Measurements from ENCODE around the gene METTL2A.
"Not testable (repeated sequence)": the region's sequence is repeated elsewhere in the genome, so short reads cannot be mapped to it uniquely, and the experiment has no call there.

METTL2A gene, protein sequence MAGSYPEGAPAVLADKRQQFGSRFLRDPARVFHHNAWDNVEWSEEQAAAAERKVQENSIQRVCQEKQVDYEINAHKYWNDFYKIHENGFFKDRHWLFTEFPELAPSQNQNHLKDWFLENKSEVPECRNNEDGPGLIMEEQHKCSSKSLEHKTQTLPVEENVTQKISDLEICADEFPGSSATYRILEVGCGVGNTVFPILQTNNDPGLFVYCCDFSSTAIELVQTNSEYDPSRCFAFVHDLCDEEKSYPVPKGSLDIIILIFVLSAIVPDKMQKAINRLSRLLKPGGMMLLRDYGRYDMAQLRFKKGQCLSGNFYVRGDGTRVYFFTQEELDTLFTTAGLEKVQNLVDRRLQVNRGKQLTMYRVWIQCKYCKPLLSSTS
- 9.7 to 14.1 (median 14.0) reads per million in 3 donors for total RNA-seq

DNA sequence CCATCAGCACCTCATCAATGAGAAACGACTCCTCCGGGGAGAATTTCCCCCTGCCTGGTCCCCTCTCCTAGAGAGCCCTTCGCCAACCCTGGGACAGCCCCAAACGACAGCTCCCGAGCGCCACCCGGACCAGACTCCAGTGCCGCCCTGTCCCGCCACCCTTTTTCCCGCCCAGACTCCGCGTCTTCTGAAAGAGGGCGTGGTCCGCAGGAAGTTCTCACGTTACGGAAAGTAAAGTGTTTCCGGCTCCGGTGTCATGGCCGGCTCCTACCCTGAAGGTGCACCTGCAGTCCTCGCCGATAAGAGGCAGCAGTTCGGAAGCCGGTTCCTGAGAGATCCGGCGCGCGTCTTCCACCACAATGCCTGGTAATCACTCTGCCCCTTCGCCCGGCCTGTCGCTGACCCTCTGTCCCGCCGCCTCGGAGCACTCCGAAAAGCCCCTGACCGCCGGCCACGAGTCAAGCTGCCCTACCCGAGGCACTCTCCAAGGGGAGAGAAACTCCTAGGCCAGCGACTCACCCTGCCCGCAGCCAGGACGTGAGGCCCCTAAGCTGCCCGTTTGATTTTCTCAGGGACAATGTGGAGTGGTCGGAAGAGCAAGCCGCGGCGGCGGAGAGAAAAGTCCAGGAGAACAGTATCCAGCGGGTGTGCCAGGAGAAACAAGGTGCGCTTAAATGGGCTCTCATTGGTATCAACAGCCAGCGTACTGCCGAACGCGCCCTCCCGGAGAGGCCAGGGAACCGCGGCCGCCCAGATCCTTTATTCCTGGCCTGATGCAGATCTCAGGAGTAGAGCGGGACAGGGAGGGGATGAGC lies at the start of gene METTL2A:
METTL2A (plus strand) TSS at position 251 of the 815 bp plus-strand sequence; CDS start at position 257, 6 bp downstream.
- H3K27me3 ChIP-seq (replicated peaks; ENCODE audit: control insufficient read depth, insufficient read depth, low read length, poor library complexity, severe bottlenecking); H3K4me1 ChIP-seq (ENCODE audit: control insufficient read depth, insufficient read depth, low read length, poor library complexity, severe bottlenecking); H3K36me3 ChIP-seq (ENCODE audit: control insufficient read depth, insufficient read depth, low read length); H3K9me3 ChIP-seq (ENCODE audit: control insufficient read depth, low read length): not testable (repeated sequence)
- DNase-seq: peak; percentile 72 to 82 (median 77)
- peak within 1 kb of the TSS; percentile 62 for H3K27ac ChIP-seq (ENCODE audit: insufficient read depth, low read length, poor library complexity, severe bottlenecking)
- H3K4me3 ChIP-seq (ENCODE audit: insufficient read depth, low read depth, low read length, poor library complexity, severe bottlenecking): peak within 1 kb of the TSS; percentile 75

DNA sequence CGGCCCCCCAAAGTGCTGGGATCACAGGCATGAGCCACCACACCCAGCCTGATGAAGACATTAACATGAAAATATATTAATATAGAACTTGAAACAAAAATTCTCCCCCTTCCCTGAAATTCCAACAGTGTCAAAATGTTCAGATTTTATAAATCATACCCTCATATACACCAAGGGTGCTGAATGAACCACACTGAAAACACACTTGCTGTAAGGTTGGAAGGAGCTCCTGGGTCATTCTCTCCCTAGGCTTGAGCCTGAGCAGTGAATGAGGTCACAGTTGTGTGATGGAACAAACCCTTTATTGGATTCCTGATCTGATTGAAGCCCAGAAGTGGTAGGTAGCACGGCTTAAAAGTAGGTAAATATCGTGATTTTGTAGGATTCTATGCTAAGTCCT lies 43.4 kb upstream of the METTL2A start, which contains the start of gene EFCAB3:
EFCAB3 (plus strand) TSS at position 301 of the 400 bp plus-strand sequence. CDS start 2,427 bp downstream, outside the sequence.
- H3K27ac ChIP-seq (ENCODE audit: insufficient read depth, low read length, poor library complexity, severe bottlenecking): no peak within 1 kb of the TSS
- H3K36me3 ChIP-seq (ENCODE audit: control insufficient read depth, insufficient read depth, low read length): no peaks in the 10 kb centered on the region
- H3K4me3 ChIP-seq (ENCODE audit: insufficient read depth, low read depth, low read length, poor library complexity, severe bottlenecking): no peak within 1 kb of the TSS
- H3K9me3 ChIP-seq (ENCODE audit: control insufficient read depth, low read length): no peaks in the 10 kb centered on the region
- no peaks in the 10 kb centered on the region for H3K4me1 ChIP-seq (ENCODE audit: control insufficient read depth, insufficient read depth, low read length, poor library complexity, severe bottlenecking)
- DNase-seq: no peak
- H3K27me3 ChIP-seq (replicated peaks; ENCODE audit: control insufficient read depth, insufficient read depth, low read length, poor library complexity, severe bottlenecking): no peaks in the 10 kb centered on the region

DNA sequence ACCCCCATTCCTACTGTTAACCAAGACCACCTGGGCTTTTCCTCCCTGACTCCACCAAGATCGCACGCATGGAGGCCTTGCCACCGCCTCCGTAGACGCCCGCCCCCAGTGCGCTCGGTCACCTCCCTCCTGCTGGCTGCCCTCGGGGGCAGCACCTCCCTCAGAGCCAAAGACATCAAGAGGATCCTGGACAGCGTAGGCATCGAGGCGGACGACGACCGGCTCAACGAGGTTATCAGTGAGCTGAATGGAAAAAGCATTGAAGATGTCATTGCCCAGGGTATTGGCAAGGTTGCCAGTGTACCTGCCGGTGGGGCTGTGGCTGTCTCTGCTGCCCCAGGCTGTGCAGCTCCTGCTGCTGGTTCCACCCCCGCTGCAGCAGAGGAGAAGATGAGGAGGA lies 42.1 kb upstream of the METTL2A start:
- Histone ChIP-seq H3K9me3 (ENCODE audit: control insufficient read depth, low read length) (no peaks in the 10 kb centered on the region), H3K27me3 (replicated peaks; ENCODE audit: control insufficient read depth, insufficient read depth, low read length, poor library complexity, severe bottlenecking) (no peaks in the 10 kb centered on the region), H3K36me3 (ENCODE audit: control insufficient read depth, insufficient read depth, low read length) (no peaks in the 10 kb centered on the region), H3K4me1 (ENCODE audit: control insufficient read depth, insufficient read depth, low read length, poor library complexity, severe bottlenecking) (no peaks in the 10 kb centered on the region), H3K4me3 (ENCODE audit: insufficient read depth, low read depth, low read length, poor library complexity, severe bottlenecking) (no peak overlapping the region), H3K27ac (ENCODE audit: insufficient read depth, low read length, poor library complexity, severe bottlenecking) (no peak overlapping the region)
- no peak for DNase-seq

DNA sequence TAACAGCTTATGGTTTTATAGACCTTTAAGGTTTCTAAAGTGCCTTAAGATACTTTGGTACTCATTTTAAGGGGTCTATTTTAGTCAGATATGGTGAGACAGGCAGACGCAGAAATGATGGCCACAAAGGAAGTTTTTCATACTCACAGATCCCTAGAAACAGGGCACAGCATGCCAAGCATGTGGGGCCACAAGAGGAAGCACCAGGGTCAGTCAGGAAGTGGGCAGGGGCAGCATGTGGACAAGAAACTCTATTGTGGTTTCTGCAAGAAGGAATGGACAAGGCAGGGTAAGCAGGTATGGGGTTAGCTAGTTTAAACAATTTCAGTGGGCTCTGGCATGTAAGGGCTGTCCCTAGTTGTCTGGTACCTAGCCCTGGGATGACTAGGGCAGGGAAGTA lies 34.8 kb upstream of the METTL2A start:
- no peak overlapping the region for H3K4me3 ChIP-seq (ENCODE audit: insufficient read depth, low read depth, low read length, poor library complexity, severe bottlenecking)

DNA sequence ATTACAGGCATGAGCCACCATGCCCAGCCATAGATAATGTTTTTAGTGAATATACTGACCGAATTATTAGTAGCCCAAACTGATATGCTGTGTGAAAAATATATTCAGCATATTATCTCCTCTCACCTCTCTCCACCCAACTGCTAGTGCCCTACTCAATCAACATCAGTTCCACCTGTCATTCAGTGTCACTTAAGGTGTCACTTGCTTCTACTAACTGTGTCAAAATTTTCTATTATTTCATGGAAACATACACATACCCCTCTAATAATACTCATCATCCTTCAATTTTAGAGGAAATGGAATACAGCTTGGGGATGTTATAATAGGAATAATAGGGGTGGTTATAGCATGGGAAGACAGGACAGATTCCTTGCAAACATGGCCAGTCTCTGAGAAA lies 30.8 kb upstream of the METTL2A start:
- H3K9me3 ChIP-seq (ENCODE audit: control insufficient read depth, low read length): no peaks in the 10 kb centered on the region
- DNase-seq: no peak
- H3K27ac ChIP-seq (ENCODE audit: insufficient read depth, low read length, poor library complexity, severe bottlenecking): no peak overlapping the region
- H3K36me3 ChIP-seq (ENCODE audit: control insufficient read depth, insufficient read depth, low read length): no peaks in the 10 kb centered on the region
- no peak overlapping the region for H3K4me3 ChIP-seq (ENCODE audit: insufficient read depth, low read depth, low read length, poor library complexity, severe bottlenecking)
- no peaks in the 10 kb centered on the region for H3K27me3 ChIP-seq (replicated peaks; ENCODE audit: control insufficient read depth, insufficient read depth, low read length, poor library complexity, severe bottlenecking)
- no peaks in the 10 kb centered on the region for H3K4me1 ChIP-seq (ENCODE audit: control insufficient read depth, insufficient read depth, low read length, poor library complexity, severe bottlenecking)

More for the DNA sequence above, 34.8 kb upstream of the METTL2A start:
- H3K27me3 ChIP-seq (replicated peaks; ENCODE audit: control insufficient read depth, insufficient read depth, low read length, poor library complexity, severe bottlenecking): no peaks in the 10 kb centered on the region
- no peaks in the 10 kb centered on the region for H3K9me3 ChIP-seq (ENCODE audit: control insufficient read depth, low read length)
- H3K36me3 ChIP-seq (ENCODE audit: control insufficient read depth, insufficient read depth, low read length): no peaks in the 10 kb centered on the region
- no peak for DNase-seq
- H3K4me1 ChIP-seq (ENCODE audit: control insufficient read depth, insufficient read depth, low read length, poor library complexity, severe bottlenecking): no peaks in the 10 kb centered on the region
- no peak overlapping the region for H3K27ac ChIP-seq (ENCODE audit: insufficient read depth, low read length, poor library complexity, severe bottlenecking)

DNA sequence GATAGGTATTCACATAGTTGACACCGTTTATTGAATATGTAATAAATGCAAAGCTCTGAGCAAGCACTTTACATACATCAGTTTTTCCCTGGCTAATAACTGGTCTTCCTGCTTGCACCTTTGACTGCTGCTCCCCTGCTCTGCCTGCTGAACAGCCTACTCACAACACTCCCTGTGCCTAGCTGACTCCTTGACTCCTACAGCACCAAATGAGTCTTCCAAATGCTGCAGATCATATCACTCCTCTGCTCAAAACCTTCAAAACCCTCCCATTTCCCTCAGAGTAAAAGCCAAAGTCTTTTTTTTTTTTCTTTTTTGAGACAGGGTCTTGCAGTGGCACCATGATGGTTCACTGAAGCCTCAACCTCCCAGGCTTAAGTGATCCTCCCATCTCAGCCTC lies 24.8 kb upstream of the METTL2A start:
- no peaks in the 10 kb centered on the region for H3K4me1 ChIP-seq (ENCODE audit: control insufficient read depth, insufficient read depth, low read length, poor library complexity, severe bottlenecking)
- H3K9me3 ChIP-seq (ENCODE audit: control insufficient read depth, low read length): no peaks in the 10 kb centered on the region
- no peaks in the 10 kb centered on the region for H3K36me3 ChIP-seq (ENCODE audit: control insufficient read depth, insufficient read depth, low read length)
- H3K27ac ChIP-seq (ENCODE audit: insufficient read depth, low read length, poor library complexity, severe bottlenecking): no peak overlapping the region
- DNase-seq: no peak
- no peak overlapping the region for H3K4me3 ChIP-seq (ENCODE audit: insufficient read depth, low read depth, low read length, poor library complexity, severe bottlenecking)
- H3K27me3 ChIP-seq (replicated peaks; ENCODE audit: control insufficient read depth, insufficient read depth, low read length, poor library complexity, severe bottlenecking): no peaks in the 10 kb centered on the region

DNA sequence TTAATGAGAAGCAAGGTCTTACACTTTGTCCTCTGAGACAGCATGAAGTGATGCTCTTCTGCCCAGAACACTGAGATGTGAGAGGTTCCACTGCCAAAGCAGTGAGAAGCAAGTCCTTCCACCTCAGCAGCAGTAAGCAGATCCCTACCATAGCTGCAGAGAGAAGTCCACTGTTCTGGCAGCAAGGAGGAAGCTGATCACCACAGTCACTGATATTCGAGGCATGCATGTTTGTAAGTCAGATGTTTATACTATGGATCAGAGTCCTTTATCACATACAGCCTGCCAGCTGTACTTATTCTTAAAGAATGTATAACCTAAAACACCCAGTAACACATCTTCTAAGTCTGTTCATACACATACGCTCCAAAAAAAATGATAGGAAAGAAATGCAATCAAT lies 18.2 kb upstream of the METTL2A start:
- H3K36me3 ChIP-seq (ENCODE audit: control insufficient read depth, insufficient read depth, low read length): no peaks in the 10 kb centered on the region
- no peak overlapping the region for H3K4me3 ChIP-seq (ENCODE audit: insufficient read depth, low read depth, low read length, poor library complexity, severe bottlenecking)
- no peaks in the 10 kb centered on the region for H3K9me3 ChIP-seq (ENCODE audit: control insufficient read depth, low read length)
- DNase-seq: no peak
- no peak overlapping the region for H3K27ac ChIP-seq (ENCODE audit: insufficient read depth, low read length, poor library complexity, severe bottlenecking)
- no peaks in the 10 kb centered on the region for H3K27me3 ChIP-seq (replicated peaks; ENCODE audit: control insufficient read depth, insufficient read depth, low read length, poor library complexity, severe bottlenecking)
- no peaks in the 10 kb centered on the region for H3K4me1 ChIP-seq (ENCODE audit: control insufficient read depth, insufficient read depth, low read length, poor library complexity, severe bottlenecking)

DNA sequence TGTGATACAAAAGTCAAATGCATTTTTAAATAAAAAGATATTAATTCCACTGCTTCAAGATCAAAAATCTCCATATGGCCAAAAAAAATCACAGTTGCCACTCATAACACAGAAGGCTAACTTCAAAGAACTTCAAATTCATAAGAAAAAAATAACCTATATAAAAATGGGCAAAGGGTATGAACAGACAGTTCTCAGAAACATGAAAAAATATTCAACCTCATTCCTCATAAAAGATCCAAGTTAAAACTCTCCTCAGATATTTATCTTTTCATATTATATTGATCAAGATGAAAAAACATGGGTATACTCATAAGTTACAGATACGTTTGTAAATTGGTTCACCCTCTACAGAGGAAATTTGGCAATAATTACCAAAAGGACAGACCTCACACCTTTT lies 10.6 kb upstream of the METTL2A start:
- H3K4me1 ChIP-seq (ENCODE audit: control insufficient read depth, insufficient read depth, low read length, poor library complexity, severe bottlenecking); H3K27me3 ChIP-seq (replicated peaks; ENCODE audit: control insufficient read depth, insufficient read depth, low read length, poor library complexity, severe bottlenecking); H3K36me3 ChIP-seq (ENCODE audit: control insufficient read depth, insufficient read depth, low read length); H3K9me3 ChIP-seq (ENCODE audit: control insufficient read depth, low read length); H3K4me3 ChIP-seq (ENCODE audit: insufficient read depth, low read depth, low read length, poor library complexity, severe bottlenecking); DNase-seq; H3K27ac ChIP-seq (ENCODE audit: insufficient read depth, low read length, poor library complexity, severe bottlenecking): not testable (repeated sequence)

DNA sequence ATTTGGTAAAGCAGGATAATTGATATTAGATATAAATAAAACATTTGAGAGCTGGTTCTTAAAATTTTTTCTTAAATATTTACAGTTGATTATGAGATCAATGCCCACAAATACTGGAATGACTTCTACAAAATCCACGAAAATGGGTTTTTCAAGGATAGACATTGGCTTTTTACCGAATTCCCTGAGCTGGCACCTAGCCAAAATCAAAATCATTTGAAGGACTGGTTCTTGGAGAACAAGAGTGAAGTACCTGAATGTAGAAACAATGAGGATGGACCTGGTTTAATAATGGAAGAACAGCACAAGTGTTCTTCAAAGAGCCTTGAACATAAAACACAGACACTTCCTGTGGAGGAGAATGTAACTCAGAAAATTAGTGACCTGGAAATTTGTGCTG lies 2.5 kb downstream of the METTL2A start:
- H3K36me3 ChIP-seq (ENCODE audit: control insufficient read depth, insufficient read depth, low read length); H3K9me3 ChIP-seq (ENCODE audit: control insufficient read depth, low read length); DNase-seq; H3K27me3 ChIP-seq (replicated peaks; ENCODE audit: control insufficient read depth, insufficient read depth, low read length, poor library complexity, severe bottlenecking); H3K4me3 ChIP-seq (ENCODE audit: insufficient read depth, low read depth, low read length, poor library complexity, severe bottlenecking); H3K4me1 ChIP-seq (ENCODE audit: control insufficient read depth, insufficient read depth, low read length, poor library complexity, severe bottlenecking); H3K27ac ChIP-seq (ENCODE audit: insufficient read depth, low read length, poor library complexity, severe bottlenecking): not testable (repeated sequence)

DNA sequence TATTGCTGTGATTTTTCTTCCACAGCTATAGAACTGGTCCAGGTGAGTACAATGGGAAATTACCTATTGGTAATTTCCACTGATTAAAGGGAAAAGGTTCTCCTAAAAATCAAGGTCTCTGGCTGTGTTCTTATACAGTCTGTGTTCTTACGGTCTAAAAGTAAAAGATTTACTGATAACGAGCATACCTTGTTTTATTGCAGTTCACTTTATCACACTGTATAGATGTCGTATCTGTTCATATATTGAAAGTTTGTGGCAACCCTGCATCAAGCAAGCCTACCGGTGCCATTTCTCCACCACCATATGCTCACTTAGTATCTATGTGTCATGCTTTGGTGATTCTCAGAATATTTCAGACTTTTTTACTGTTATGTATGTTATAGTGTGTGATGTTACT lies 11.6 kb downstream of the METTL2A start:
- H3K27ac ChIP-seq (ENCODE audit: insufficient read depth, low read length, poor library complexity, severe bottlenecking); H3K4me1 ChIP-seq (ENCODE audit: control insufficient read depth, insufficient read depth, low read length, poor library complexity, severe bottlenecking); H3K4me3 ChIP-seq (ENCODE audit: insufficient read depth, low read depth, low read length, poor library complexity, severe bottlenecking); DNase-seq; H3K27me3 ChIP-seq (replicated peaks; ENCODE audit: control insufficient read depth, insufficient read depth, low read length, poor library complexity, severe bottlenecking); H3K9me3 ChIP-seq (ENCODE audit: control insufficient read depth, low read length); H3K36me3 ChIP-seq (ENCODE audit: control insufficient read depth, insufficient read depth, low read length): not testable (repeated sequence)

All from effector memory CD4-positive, alpha-beta T cell (primary cell).